OCI-LY1 (cell line): ENCODE measurements around the gene TMEM175.
"Not testable (repeated sequence)": the region's sequence is repeated elsewhere in the genome, so short reads cannot be mapped to it uniquely, and the experiment has no call there.

ENCODE experiments used
- H2AFZ ChIP-seq: fragments of 200-600 bp; sonication (generic), shearing (Covaris generic); 2 replicates; pipeline ENCODE4 v1.6.0; 2014; ENCODE audit warnings: antibody characterized with exemption, mild to moderate bottlenecking, low read length
- H3F3A ChIP-seq: fragments of 200-600 bp; sonication (generic), shearing (Covaris generic); 2 replicates; pipeline ENCODE4 v1.6.0; 2014; ENCODE audit warnings: mild to moderate bottlenecking, antibody characterized with exemption, low read length, moderate library complexity; ENCODE audit not compliant: insufficient read depth
- H3K27ac ChIP-seq: fragments of 200-600 bp; sonication (generic); 2 replicates; pipeline ENCODE4 v1.5.1; 2014; ENCODE audit warnings: low read length, mixed run types, mild to moderate bottlenecking, low read depth; ENCODE audit not compliant: poor library complexity, severe bottlenecking
- H3K27me3 ChIP-seq: fragments of 200-600 bp; sonication (generic); 2 replicates; pipeline ENCODE4 v1.6.0; 2014; ENCODE audit warnings: antibody characterized with exemption, mild to moderate bottlenecking, low read length, moderate library complexity; ENCODE audit not compliant: insufficient read depth
- H3K36me3 ChIP-seq: fragments of 200-600 bp; sonication (generic); 2 replicates; pipeline ENCODE4 v1.6.1; 2014; ENCODE audit warnings: mild to moderate bottlenecking, antibody characterized with exemption, low read length, moderate library complexity, mixed read lengths; ENCODE audit not compliant: insufficient read depth
- H3K4me1 ChIP-seq: fragments of 200-600 bp; sonication (generic); 2 replicates; pipeline ENCODE4 v1.5.1; 2014; ENCODE audit warnings: mild to moderate bottlenecking, low read length, moderate library complexity; ENCODE audit not compliant: insufficient read depth, severe bottlenecking
- H3K4me2 ChIP-seq: fragments of 200-600 bp; sonication (generic), shearing (Covaris generic); 2 replicates; pipeline ENCODE4 v1.6.1; 2014; ENCODE audit warnings: low read length
- H3K4me3 ChIP-seq: fragments of 200-600 bp; sonication (generic); 2 replicates; pipeline ENCODE4 v1.5.1; 2014; ENCODE audit warnings: low read length, low read depth, mild to moderate bottlenecking, mixed read lengths; ENCODE audit not compliant: poor library complexity, severe bottlenecking
- H3K79me2 ChIP-seq: fragments of 200-600 bp; shearing (Covaris generic); 2 replicates; pipeline ENCODE4 v1.6.1; 2016; ENCODE audit warnings: mixed run types, low read length, mixed read lengths; ENCODE audit not compliant: insufficient read depth
- H3K9ac ChIP-seq: fragments of 200-600 bp; sonication (generic), shearing (Covaris generic); 2 replicates; pipeline ENCODE4 v1.6.1; 2014; ENCODE audit warnings: mild to moderate bottlenecking, low read length, mixed read lengths
- H3K9me2 ChIP-seq: fragments of 200-600 bp; sonication (generic), shearing (Covaris generic); 2 replicates; pipeline ENCODE4 v1.6.1; 2014; ENCODE audit warnings: low read depth, mild to moderate bottlenecking, low read length, mixed read lengths
- H3K9me3 ChIP-seq: fragments of 200-600 bp; shearing (Covaris generic); 2 replicates; pipeline ENCODE4 v1.6.1; 2014; ENCODE audit warnings: low read length, mixed read lengths
- H4K20me1 ChIP-seq: fragments of 200-600 bp; sonication (generic), shearing (Covaris generic); 2 replicates; pipeline ENCODE4 v1.6.0; 2016; ENCODE audit warnings: mild to moderate bottlenecking, low read length; ENCODE audit not compliant: insufficient read depth
- CTCF ChIP-seq: fragments of 200-600 bp; sonication (generic), shearing (Covaris generic); IDR thresholded peaks from 2 replicates; pipeline ENCODE4 v1.5.1; 2017; ENCODE audit warnings: mild to moderate bottlenecking, antibody characterized with exemption, low read length, moderate library complexity, mixed read lengths
- EZH2 ChIP-seq: fragments of 200-600 bp; sonication (generic), shearing (Covaris generic); IDR thresholded peaks from 2 replicates; pipeline ENCODE4 v1.8.0; 2017; ENCODE audit warnings: borderline replicate concordance, mixed run types, mild to moderate bottlenecking, antibody characterized with exemption, low read length, moderate library complexity, mixed read lengths

TMEM175 gene

GRCh38 chr4:972651-973424 lies 40.6 kb downstream of the TMEM175 start:
- Histone ChIP-seq H3K4me2 (peak overlapping the region; percentile 91), H3K4me3 (peak overlapping the region; percentile 73), H3K27me3 (no peaks in the 10 kb centered on the region), H2AFZ (no peak overlapping the region), H3K36me3 (no peaks in the 10 kb centered on the region), H4K20me1 (no peaks in the 10 kb centered on the region), H3K9me2 (no peaks in the 10 kb centered on the region), H3K9me3 (no peaks in the 10 kb centered on the region), H3K4me1 (peaks cover 10% of the 10 kb centered on the region), H3F3A (no peaks in the 10 kb centered on the region), H3K9ac (peak overlapping the region; percentile 59; the same call in 1 of the 2 replicates), H3K27ac (no peak overlapping the region), H3K79me2 (no peaks in the 10 kb centered on the region)
- TF ChIP-seq EZH2 (no peak), CTCF (no peak)

GRCh38 chr4:973431-974397 lies 41.5 kb downstream of the TMEM175 start, which contains the start of gene DGKQ:
DGKQ (minus strand) TSS chr4:973569; CDS start chr4:973482, 87 bp downstream.
- Histone ChIP-seq H3K4me2 (peak within 1 kb of the TSS; percentile 91), H3K4me1 (peaks cover 10% of the 10 kb centered on the region), H3K9me2 (no peaks in the 10 kb centered on the region), H3K27ac (no peak within 1 kb of the TSS), H3K4me3 (peak within 1 kb of the TSS; percentile 73), H3K27me3 (no peaks in the 10 kb centered on the region), H3K9ac (peak within 1 kb of the TSS; percentile 59; the same call in 1 of the 2 replicates), H3F3A (no peaks in the 10 kb centered on the region), H3K79me2 (no peaks in the 10 kb centered on the region), H3K9me3 (no peaks in the 10 kb centered on the region), H2AFZ (no peak within 1 kb of the TSS), H3K36me3 (no peaks in the 10 kb centered on the region), H4K20me1 (no peaks in the 10 kb centered on the region)
- no peak for TF ChIP-seq EZH2
- TF ChIP-seq CTCF = no peak

- TF ChIP-seq CTCF (no peak), EZH2 (no peak)
- no peaks in the 10 kb centered on the region for H3K36me3 ChIP-seq
- H3K4me3 ChIP-seq = no peak overlapping the region
- no peaks in the 10 kb centered on the region for H4K20me1 ChIP-seq
- H3K4me2 ChIP-seq = no peak overlapping the region
- H3K9me2 ChIP-seq = no peaks in the 10 kb centered on the region
- H3F3A ChIP-seq = no peaks in the 10 kb centered on the region
- no peak overlapping the region for H3K27ac ChIP-seq
- H3K27me3 ChIP-seq = no peaks in the 10 kb centered on the region
- no peaks in the 10 kb centered on the region for H3K9me3 ChIP-seq
- H3K9ac ChIP-seq = no peak overlapping the region
- no peaks in the 10 kb centered on the region for H3K79me2 ChIP-seq
- no peak overlapping the region for H2AFZ ChIP-seq
- peaks cover 10% of the 10 kb centered on the region for H3K4me1 ChIP-seq
These were observed 42.4 kb downstream of the TMEM175 start for GRCh38 chr4:974668-975067.

- not testable (repeated sequence) for H2AFZ ChIP-seq, H3K79me2 ChIP-seq, H3K27me3 ChIP-seq, H3F3A ChIP-seq, H3K9me3 ChIP-seq, H3K9ac ChIP-seq, H3K36me3 ChIP-seq, H3K4me2 ChIP-seq, H3K4me3 ChIP-seq, H3K27ac ChIP-seq, H4K20me1 ChIP-seq, H3K9me2 ChIP-seq
- peaks cover 10% of the 10 kb centered on the region for H3K4me1 ChIP-seq
These were observed 43.8 kb downstream of the TMEM175 start for GRCh38 chr4:976016-976415.
